SK-N-MC (cell line): ENCODE data around the gene ANKS1B.

Experiments used
- EZH2 ChIP-seq: fragments of 200-600 bp; sonication (generic); IDR thresholded peaks from one replicate; pipeline ENCODE4 v1.6.1; 2017; ENCODE audit warnings: antibody characterized with exemption
- FOXP2 ChIP-seq: optimal IDR thresholded peaks from 2 replicates; pipeline ENCODE3; 2011; ENCODE audit warnings: mild to moderate bottlenecking, moderate library complexity; ENCODE audit not compliant: insufficient read depth; ENCODE audit errors: extremely low read length, control extremely low read depth
- POLR2AphosphoS5 ChIP-seq: IDR thresholded peaks from 2 replicates; pipeline ENCODE4 v1.6.1; 2012; ENCODE audit warnings: mild to moderate bottlenecking, low read depth, low read length, borderline replicate concordance

DNA sequence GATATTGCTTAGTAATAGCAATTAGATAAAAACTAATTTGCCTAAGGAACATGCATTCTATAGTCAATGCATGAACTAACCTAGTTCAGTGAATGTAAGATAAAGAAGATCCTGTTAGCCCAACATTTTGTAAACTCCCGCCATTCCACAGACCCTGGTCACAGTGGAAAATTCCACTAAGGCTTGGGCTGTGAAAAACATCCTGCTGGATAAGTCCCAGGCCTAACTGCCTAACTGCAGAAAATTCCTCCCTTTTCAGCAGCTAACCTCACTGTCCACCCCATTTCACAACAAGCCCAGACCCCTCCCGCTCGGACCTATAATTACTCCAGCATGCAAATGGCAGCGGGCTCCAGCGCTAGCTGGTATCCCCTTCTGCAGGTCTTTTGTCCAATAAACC, 435.1 kb downstream of the ANKS1B start:
- TF ChIP-seq EZH2 (no peak), POLR2AphosphoS5 (no peak), FOXP2 (no peak)
